HG03060 (cell line): ENCODE results near the gene DPP4.

Source experiments
- ATAC-seq: cut with Tn5 transposase; IDR thresholded peaks from one replicate; pipeline ENCODE4 v1.9.1; 2021; ENCODE audit warnings: low read depth, moderate number of reproducible peaks; ENCODE audit not compliant: unreplicated experiment

Gene DPP4

GRCh38 chr2:162022290-162022945 lies 51.6 kb downstream of the DPP4 start:
- ATAC-seq: no peak

GRCh38 chr2:162021516-162022058 lies 52.4 kb downstream of the DPP4 start:
- no peak for ATAC-seq

- ATAC-seq: no peak
Observed at GRCh38 chr2:162018530-162018929, 55.5 kb downstream of the DPP4 start.

GRCh38 chr2:162017233-162017632 lies 56.8 kb downstream of the DPP4 start:
- ATAC-seq: no peak

GRCh38 chr2:162016080-162016479 lies 57.9 kb downstream of the DPP4 start:
- no peak for ATAC-seq

GRCh38 chr2:162014751-162015150 lies 59.3 kb downstream of the DPP4 start:
- no peak for ATAC-seq

- no peak for ATAC-seq
Observed at GRCh38 chr2:162013514-162014475, 60.2 kb downstream of the DPP4 start.

- ATAC-seq: no peak
Observed at GRCh38 chr2:162012565-162013058, 61.4 kb downstream of the DPP4 start.

GRCh38 chr2:162011706-162012564 lies 62.1 kb downstream of the DPP4 start:
- no peak for ATAC-seq

- ATAC-seq: no peak
Observed at GRCh38 chr2:162009543-162009942, 64.5 kb downstream of the DPP4 start.

GRCh38 chr2:162007447-162008040 lies 66.5 kb downstream of the DPP4 start:
- ATAC-seq: no peak

- no peak for ATAC-seq
Observed at GRCh38 chr2:162006337-162006736, 67.7 kb downstream of the DPP4 start.

GRCh38 chr2:162004031-162004430 lies 70.0 kb downstream of the DPP4 start:
- ATAC-seq: no peak

- ATAC-seq: no peak
Observed at GRCh38 chr2:162002623-162003235, 71.3 kb downstream of the DPP4 start.

- ATAC-seq: no peak
Observed at GRCh38 chr2:162000431-162000830, 73.6 kb downstream of the DPP4 start.

- no peak for ATAC-seq
Observed at GRCh38 chr2:161999321-161999720, 74.7 kb downstream of the DPP4 start.

GRCh38 chr2:161998857-161999256 lies 75.2 kb downstream of the DPP4 start:
- ATAC-seq: no peak

- no peak for ATAC-seq
Observed at GRCh38 chr2:161997916-161998471, 76.0 kb downstream of the DPP4 start.

GRCh38 chr2:161995553-161996016 lies 78.4 kb downstream of the DPP4 start:
- no peak for ATAC-seq
